CD1c-positive myeloid dendritic cell (primary cell): Measurements from ENCODE around the gene NPW.

ENCODE experiments used
- DNase-seq: peaks from one replicate; pipeline ENCODE4 v3.0.0-alpha.2; 2016; ENCODE audit errors: extremely low spot score

Gene NPW

GRCh38 chr16:2048116-2048543, 28.5 kb downstream of the NPW start:
- DNase-seq: no peak

- DNase-seq: no peak
These were observed 33.6 kb downstream of the NPW start for GRCh38 chr16:2053211-2053610.

GRCh38 chr16:2053897-2054296, 34.3 kb downstream of the NPW start:
- DNase-seq: no peak

- no peak for DNase-seq
These were observed 35.1 kb downstream of the NPW start for GRCh38 chr16:2054543-2055245.

- no peak for DNase-seq
These were observed 36.5 kb downstream of the NPW start for GRCh38 chr16:2056077-2056476.

GRCh38 chr16:2056681-2057407, 37.3 kb downstream of the NPW start:
- DNase-seq: no peak

GRCh38 chr16:2057438-2057837, 37.9 kb downstream of the NPW start:
- DNase-seq: no peak

GRCh38 chr16:2058420-2058819, 38.8 kb downstream of the NPW start:
- no peak for DNase-seq

- no peak for DNase-seq
These were observed 39.3 kb downstream of the NPW start for GRCh38 chr16:2058872-2059271.

GRCh38 chr16:2060346-2060745, 40.8 kb downstream of the NPW start:
- no peak for DNase-seq

GRCh38 chr16:2061023-2061422, 41.4 kb downstream of the NPW start:
- DNase-seq: no peak

- DNase-seq: no peak
These were observed 41.9 kb downstream of the NPW start for GRCh38 chr16:2061526-2061925.

GRCh38 chr16:2062801-2063200, 43.2 kb downstream of the NPW start:
- no peak for DNase-seq

- no peak for DNase-seq
These were observed 44.3 kb downstream of the NPW start for GRCh38 chr16:2063861-2064260.

- DNase-seq: no peak
These were observed 44.9 kb downstream of the NPW start for GRCh38 chr16:2064368-2064945.

- DNase-seq: no peak
These were observed 46.6 kb downstream of the NPW start for GRCh38 chr16:2066139-2066538.
